Pancreas (tissue), 10 donors: ENCODE results near the gene PLOD2. TPM values are rescaled to one million over a fixed set of nuclear protein-coding genes. Genes with fewer than 3 reads are reported as not detected.

Experiments
- ATAC-seq, 4 donors: fragments of 200-7000 bp; cut with Tn5 transposase; one replicate each; pipeline versions ENCODE4 v1.8.0 to v1.9.1; 2020; ENCODE audit warnings: mild to moderate bottlenecking in 4 of 4, moderate library complexity in 4 of 4
- DNase-seq, 6 donors: peaks; one replicate each; pipeline ENCODE4 v3.0.0-alpha.2; 2020
- FAIRE-seq: peaks from 2 replicates; lab custom pipeline; 2012; peaks lifted over from hg19 to GRCh38; lab: Jason Lieb, UNC
- H3K27ac ChIP-seq, 4 donors: fragments of 200-600 bp; sonication (generic); 1 replicate in 3 of 4; 2 replicates in 1 of 4; pipeline versions ENCODE4 v1.5.0 to v1.8.0; 2020
- H3K27me3 ChIP-seq, 4 donors: fragments of 200-600 bp; one replicate each; pipeline ENCODE4 v1.8.0; 2021
- H3K36me3 ChIP-seq, 3 donors: fragments of 200-600 bp; sonication (generic) in 1 of 3; one replicate each; pipeline versions ENCODE4 v1.5.0 to v1.8.0; 2020 to 2021
- H3K4me1 ChIP-seq, 3 donors: fragments of 200-600 bp; one replicate each; pipeline ENCODE4 v1.8.0; 2021
- H3K4me3 ChIP-seq, 4 donors: fragments of 200-600 bp; sonication (generic) in 2 of 4; one replicate each; pipeline versions ENCODE4 v1.5.0 to v1.8.0; 2020 to 2021
- H3K9me3 ChIP-seq, 4 donors: fragments of 200-600 bp; one replicate each; pipeline ENCODE4 v1.8.0; 2021
- CTCF ChIP-seq, 4 donors: fragments of 200-600 bp; sonication (generic) in 3 of 4; IDR thresholded peaks; one replicate each; pipeline versions ENCODE4 v1.5.0 to v1.8.0; 2021; ENCODE audit warnings: antibody characterized with exemption in 4 of 4
- WGBS, 2 donors: extraction: QIAGEN DNeasy Blood & Tissue Kit; methylation state at CpG; one replicate each; pipeline ENCODE4 v1.1.7; 2013; 5-methylcytosine and 5-hydroxymethylcytosine counted together
- intact Hi-C, 3 donors: fragments of 100-400 bp; cut with DNase I; formaldehyde crosslinking; loops; one replicate each; pipeline versions ENCODE4 v1.11.1 to v1.14.2; 2022
- polyA plus RNA-seq, 2 donors: library from polyadenylated mRNA; stranded (reverse); fragments of 200-250 nt; gene quantifications; one replicate each; pipeline ENCODE4 v1.2.3, GENCODE V29; 2013
- total RNA-seq, 6 donors: library from RNA; stranded (reverse); fragmentation: NEBNext Ultra II Directional in 4 of 6; extraction: Animal tissue kit (Norgen Biotek cat#: 25700) in 4 of 6; gene quantifications; one replicate each; pipeline versions ENCODE4 v1.2.1 to v1.2.4, GENCODE V29; 2021 to 2023
- donor health status: healthy with polysubstance abuse.
- donor health status: DM: no; HTN: no; CAD: no; lungs with moderate emphysema.
- donor health status: DM: no; HTN: no; CAD: no.
- donor health status: control.
- donor health status: control.
- donor health status: Bipolar disorder and iron deficiency.
- donor health status: DM: yes; HTN: yes; CAD: no.
- donor health status: DM: no; HTN: no; CAD: no.
- donor health status: DM: no; HTN: no; CAD: no.
- donor health status: DM: yes; HTN: yes; CAD: no.

The PLOD2 gene
- total and polyA plus RNA-seq, 8 donors, result 12.7 to 44.7 (median 18.8) TPM

GRCh38 chr3:146037697-146038096 is 123.3 kb downstream of the PLOD2 start:
- no peak for FAIRE-seq

GRCh38 chr3:146036281-146036680 is 124.7 kb downstream of the PLOD2 start:
- no peaks in the 10 kb centered on the region for H3K36me3 ChIP-seq
- TF ChIP-seq CTCF (IDR thresholded peaks at IDR 0.05), result no peak
- 94 to 95% methylated on average over 1 of the region's 1 CpG for WGBS, 2 donors
- intact Hi-C loops, result no loop called here
- H3K9me3 ChIP-seq, result no peaks in the 10 kb centered on the region
- no peak for DNase-seq
- ATAC-seq, result no peak
- no peak overlapping the region for H3K4me3 ChIP-seq
- H3K27me3 ChIP-seq, result no peaks in the 10 kb centered on the region
- no peaks in the 10 kb centered on the region for H3K4me1 ChIP-seq
- H3K27ac ChIP-seq, result no peak overlapping the region
- no peak for FAIRE-seq

More at GRCh38 chr3:146037697-146038096, 123.3 kb downstream of the PLOD2 start:
- H3K36me3 ChIP-seq, result no peaks in the 10 kb centered on the region
- H3K9me3 ChIP-seq, result no peaks in the 10 kb centered on the region
- intact Hi-C loops, result no loop called here
- WGBS, 2 donors, result 90 to 92% methylated on average over 5 of the region's 5 CpGs
- H3K27ac ChIP-seq, result no peak overlapping the region
- TF ChIP-seq CTCF (IDR thresholded peaks at IDR 0.05), result no peak
- no peaks in the 10 kb centered on the region for H3K27me3 ChIP-seq
- no peak overlapping the region for H3K4me3 ChIP-seq
- ATAC-seq (no peak), DNase-seq (no peak)
- H3K4me1 ChIP-seq, result no peaks in the 10 kb centered on the region

GRCh38 chr3:146035366-146035765 is 125.6 kb downstream of the PLOD2 start:
- FAIRE-seq, result no peak
- no peaks in the 10 kb centered on the region for H3K4me1 ChIP-seq
- intact Hi-C loops, result no loop called here
- WGBS, 2 donors, result 93 to 96% methylated on average over 5 of the region's 5 CpGs
- no peak for TF ChIP-seq CTCF (IDR thresholded peaks at IDR 0.05)
- no peak overlapping the region for H3K4me3 ChIP-seq
- no peak for ATAC-seq
- no peaks in the 10 kb centered on the region for H3K36me3 ChIP-seq
- no peak overlapping the region for H3K27ac ChIP-seq
- no peak for DNase-seq
- no peaks in the 10 kb centered on the region for H3K9me3 ChIP-seq
- no peaks in the 10 kb centered on the region for H3K27me3 ChIP-seq

GRCh38 chr3:146033950-146034349 is 127.0 kb downstream of the PLOD2 start:
- H3K27ac ChIP-seq, result no peak overlapping the region
- no peak overlapping the region for H3K4me3 ChIP-seq
- no peaks in the 10 kb centered on the region for H3K4me1 ChIP-seq
- TF ChIP-seq CTCF (IDR thresholded peaks at IDR 0.05), result no peak
- no peak for FAIRE-seq
- no peaks in the 10 kb centered on the region for H3K9me3 ChIP-seq
- intact Hi-C loops, result no loop called here
- H3K27me3 ChIP-seq, result no peaks in the 10 kb centered on the region
- DNase-seq, result no peak
- no peak for ATAC-seq
- H3K36me3 ChIP-seq, result no peaks in the 10 kb centered on the region

GRCh38 chr3:146026547-146026946 is 134.4 kb downstream of the PLOD2 start:
- ATAC-seq (no peak), FAIRE-seq (no peak), DNase-seq (no peak)
- H3K36me3 ChIP-seq, result no peaks in the 10 kb centered on the region
- H3K27ac ChIP-seq, result no peak overlapping the region
- H3K4me1 ChIP-seq, result no peaks in the 10 kb centered on the region
- no peaks in the 10 kb centered on the region for H3K9me3 ChIP-seq
- H3K27me3 ChIP-seq, result no peaks in the 10 kb centered on the region
- no peak for TF ChIP-seq CTCF (IDR thresholded peaks at IDR 0.05)
- no peak overlapping the region for H3K4me3 ChIP-seq
- WGBS, 2 donors, result 17 to 21% methylated on average over 1 of the region's 1 CpG
- intact Hi-C loops, result no loop called here
